GM19463 (cell line): ENCODE data around the gene RNF213.
"Not testable (repeated sequence)": the region's sequence is repeated elsewhere in the genome, so short reads cannot be mapped to it uniquely, and the experiment has no call there.

ENCODE experiments used
- ATAC-seq: cut with Tn5 transposase; IDR thresholded peaks from one replicate; pipeline ENCODE4 v1.9.1; 2021; ENCODE audit warnings: mild to moderate bottlenecking, moderate library complexity; ENCODE audit not compliant: unreplicated experiment

RNF213 gene

GRCh38 chr17:80408872-80409271 is 148.2 kb downstream of the RNF213 start:
- ATAC-seq = no peak

GRCh38 chr17:80409626-80410025 is 149.0 kb downstream of the RNF213 start:
- no peak for ATAC-seq

GRCh38 chr17:80410441-80411087 is 149.9 kb downstream of the RNF213 start:
- ATAC-seq = not testable (repeated sequence)

GRCh38 chr17:80413771-80414507 is 153.3 kb downstream of the RNF213 start:
- no peak for ATAC-seq

- ATAC-seq = no peak
Measured at GRCh38 chr17:80414508-80414802, 153.8 kb downstream of the RNF213 start.

- peak; percentile 93 for ATAC-seq
Measured at GRCh38 chr17:80414803-80415625, 154.4 kb downstream of the RNF213 start, which contains the start of gene ENDOV. Gene ENDOV, plus strand, starts transcription at chr17:80415167. Its CDS starts 28 bp downstream, at chr17:80415195.

- no peak for ATAC-seq
Measured at GRCh38 chr17:80415626-80416137, 155.0 kb downstream of the RNF213 start.

- ATAC-seq = no peak
Measured at GRCh38 chr17:80416260-80416939, 155.7 kb downstream of the RNF213 start.

GRCh38 chr17:80416940-80417293 is 156.3 kb downstream of the RNF213 start:
- ATAC-seq = no peak

GRCh38 chr17:80418589-80418988 is 157.9 kb downstream of the RNF213 start:
- ATAC-seq = no peak

- no peak for ATAC-seq
Measured at GRCh38 chr17:80419255-80419654, 158.6 kb downstream of the RNF213 start.

GRCh38 chr17:80421381-80422090 is 160.9 kb downstream of the RNF213 start:
- ATAC-seq = no peak

- no peak for ATAC-seq
Measured at GRCh38 chr17:80422276-80422675, 161.6 kb downstream of the RNF213 start.

- no peak for ATAC-seq
Measured at GRCh38 chr17:80422981-80423380, 162.3 kb downstream of the RNF213 start.

GRCh38 chr17:80423536-80424225 is 163.0 kb downstream of the RNF213 start:
- no peak for ATAC-seq

GRCh38 chr17:80424261-80424660 is 163.6 kb downstream of the RNF213 start:
- no peak for ATAC-seq

GRCh38 chr17:80424878-80425765 is 164.5 kb downstream of the RNF213 start:
- no peak for ATAC-seq

GRCh38 chr17:80425835-80426426 is 165.3 kb downstream of the RNF213 start:
- no peak for ATAC-seq
